Right kidney (tissue), 9 donors: ENCODE data around the gene NOL7.

Experiments used
- DNase-seq: peaks from one replicate; pipeline ENCODE4 v3.0.0-alpha.2; 2016
- long read RNA-seq, 8 donors: transcript quantifications; one replicate each; lab custom pipeline, GENCODE V29; 2026

The NOL7 gene
- long read RNA-seq, donor 1, transcript NOL7-202 (8 exons, 1,184 nt) = major isoform, 47 of 59 reads
- long read RNA-seq, donor 1, transcript NOL7-201 (4 exons, 646 nt) = minor isoform, 6 of 59 reads
- long read RNA-seq, donor 1, partial matches to known transcripts = 6 of 59 reads
- long read RNA-seq, donor 1, other reads (novel, unspliced or antisense) = 0 of 59 reads
- long read RNA-seq, donor 2, transcript NOL7-202 (8 exons, 1,184 nt) = major isoform, 31 of 108 reads
- long read RNA-seq, donor 2, partial matches to known transcripts = 74 of 108 reads
- long read RNA-seq, donor 2, other reads (novel, unspliced or antisense) = 0 of 108 reads
- long read RNA-seq, donor 3, transcript NOL7-202 (8 exons, 1,184 nt) = major isoform, 13 of 35 reads
- long read RNA-seq, donor 3, partial matches to known transcripts = 19 of 35 reads
- long read RNA-seq, donor 3, other reads (novel, unspliced or antisense) = 0 of 35 reads
- long read RNA-seq, donor 4, transcript NOL7-201 (4 exons, 646 nt) = minor isoform, 6 of 48 reads
- long read RNA-seq, donor 4, transcript NOL7-202 (8 exons, 1,184 nt) = major isoform, 25 of 48 reads
- long read RNA-seq, donor 4, partial matches to known transcripts = 16 of 48 reads
- long read RNA-seq, donor 4, other reads (novel, unspliced or antisense) = 0 of 48 reads
- long read RNA-seq, donor 5, transcript NOL7-202 (8 exons, 1,184 nt) = major isoform, 32 of 45 reads
- long read RNA-seq, donor 5, partial matches to known transcripts = 0 of 45 reads
- long read RNA-seq, donor 5, other reads (novel, unspliced or antisense) = 10 of 45 reads
- long read RNA-seq, donor 6, transcript NOL7-202 (8 exons, 1,184 nt) = major isoform, 42 of 59 reads
- long read RNA-seq, donor 6, partial matches to known transcripts = 8 of 59 reads
- long read RNA-seq, donor 6, other reads (novel, unspliced or antisense) = 6 of 59 reads
- long read RNA-seq, donor 7, transcript NOL7-202 (8 exons, 1,184 nt) = major isoform, 54 of 82 reads
- long read RNA-seq, donor 7, partial matches to known transcripts = 19 of 82 reads
- long read RNA-seq, donor 7, other reads (novel, unspliced or antisense) = 6 of 82 reads
- long read RNA-seq, donor 8, transcript NOL7-202 (8 exons, 1,184 nt) = major isoform, 34 of 54 reads
- long read RNA-seq, donor 8, partial matches to known transcripts = 12 of 54 reads
- long read RNA-seq, donor 8, other reads (novel, unspliced or antisense) = 6 of 54 reads

DNA sequence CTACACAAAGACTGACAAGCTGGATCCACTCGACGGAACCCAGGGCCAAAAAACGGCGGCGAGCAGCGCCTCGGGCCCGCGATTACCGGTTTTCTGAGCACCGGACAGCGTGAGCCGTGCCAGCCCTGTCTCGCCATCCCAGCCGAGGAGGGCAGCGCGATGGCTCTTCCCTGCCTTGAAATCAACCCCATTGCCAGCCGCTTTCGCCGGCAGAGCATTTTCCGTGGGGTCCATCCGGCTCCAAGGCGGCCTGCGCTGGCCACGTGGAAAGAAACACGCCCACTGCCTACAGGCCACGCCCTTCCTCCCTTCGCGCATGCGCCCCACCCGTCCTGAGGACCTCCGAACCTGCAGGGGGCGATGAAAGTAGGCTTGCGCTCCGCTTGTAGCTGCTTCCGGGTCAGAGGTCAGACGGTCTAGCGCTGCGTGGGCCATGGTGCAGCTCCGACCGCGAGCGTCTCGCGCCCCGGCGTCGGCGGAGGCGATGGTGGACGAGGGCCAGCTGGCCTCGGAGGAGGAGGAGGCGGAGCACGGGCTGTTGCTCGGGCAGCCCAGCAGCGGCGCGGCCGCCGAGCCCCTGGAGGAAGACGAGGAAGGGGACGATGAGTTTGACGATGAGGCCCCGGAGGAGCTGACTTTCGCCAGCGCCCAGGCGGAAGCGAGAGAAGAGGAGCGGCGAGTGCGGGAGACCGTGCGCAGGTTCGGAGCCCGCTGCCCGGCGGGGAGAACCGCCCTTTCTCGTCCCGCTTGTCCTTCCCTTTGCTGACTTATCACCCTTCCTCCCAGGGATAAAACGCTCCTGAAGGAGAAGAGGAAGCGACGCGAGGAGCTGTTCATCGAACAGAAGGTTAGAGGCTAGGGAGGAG lies at the start of gene NOL7:
Gene NOL7, plus strand, starts transcription at position 410 of the 866 bp plus-strand sequence. Its CDS starts 24 bp downstream, at position 434.
- peak; percentile 99 for DNase-seq

DNA sequence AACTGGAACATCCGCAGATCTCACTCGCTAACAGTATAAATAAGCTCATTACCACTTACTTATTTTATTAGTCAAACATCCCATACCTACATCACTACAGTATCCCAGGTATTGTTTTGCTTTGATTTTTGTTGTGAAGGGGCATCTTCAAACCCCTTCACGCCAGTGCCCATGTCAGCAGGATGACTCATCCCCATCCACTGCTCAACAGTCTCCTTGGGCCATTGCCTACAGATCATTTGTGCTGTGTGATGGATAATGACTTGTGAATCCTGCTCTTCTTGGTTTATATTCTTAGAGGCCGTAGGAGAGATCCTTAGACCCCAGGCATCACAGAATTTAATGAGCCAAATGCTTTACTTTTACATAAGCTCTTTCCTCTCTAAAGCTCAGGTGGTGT lies 49.2 kb upstream of the NOL7 start:
- DNase-seq = no peak

DNA sequence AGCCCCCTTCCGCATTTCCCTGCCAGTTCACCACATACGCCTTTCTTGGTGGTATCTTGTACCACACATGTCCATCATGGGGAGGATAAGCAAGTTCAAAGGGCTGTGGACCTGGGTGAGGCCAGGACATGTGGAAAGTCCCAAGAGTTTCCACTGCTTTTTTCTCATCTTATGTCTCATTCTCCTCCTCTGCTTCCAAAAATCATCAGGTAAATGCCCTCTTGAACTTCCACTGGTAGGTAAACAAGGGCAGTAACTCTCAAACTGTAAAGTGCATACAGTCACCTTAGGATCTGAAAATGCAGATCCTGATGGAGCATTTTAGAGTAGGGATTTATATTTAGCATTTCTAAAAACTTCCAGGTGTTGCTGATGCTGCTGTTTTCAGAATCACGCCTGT lies 48.6 kb upstream of the NOL7 start:
- DNase-seq = no peak

DNA sequence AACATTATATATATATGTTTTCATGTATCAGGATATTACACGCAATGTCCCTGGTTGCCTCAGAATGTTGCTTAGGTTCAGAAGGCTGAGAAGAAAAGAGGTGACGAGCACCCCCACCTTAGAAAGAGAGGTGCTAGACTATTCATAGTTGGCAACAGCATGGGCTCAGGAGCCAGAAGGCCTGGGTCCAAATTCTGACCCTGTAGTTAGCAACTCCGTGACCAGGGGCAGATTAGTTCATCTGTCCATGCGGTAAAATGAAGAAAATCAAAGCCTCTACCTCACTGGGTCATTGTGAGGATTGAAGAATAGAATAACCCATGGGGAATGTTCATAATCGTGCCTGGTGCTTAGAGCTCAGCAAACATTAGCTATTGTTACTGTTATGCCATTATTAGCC lies 46.2 kb upstream of the NOL7 start:
- DNase-seq = no peak

DNA sequence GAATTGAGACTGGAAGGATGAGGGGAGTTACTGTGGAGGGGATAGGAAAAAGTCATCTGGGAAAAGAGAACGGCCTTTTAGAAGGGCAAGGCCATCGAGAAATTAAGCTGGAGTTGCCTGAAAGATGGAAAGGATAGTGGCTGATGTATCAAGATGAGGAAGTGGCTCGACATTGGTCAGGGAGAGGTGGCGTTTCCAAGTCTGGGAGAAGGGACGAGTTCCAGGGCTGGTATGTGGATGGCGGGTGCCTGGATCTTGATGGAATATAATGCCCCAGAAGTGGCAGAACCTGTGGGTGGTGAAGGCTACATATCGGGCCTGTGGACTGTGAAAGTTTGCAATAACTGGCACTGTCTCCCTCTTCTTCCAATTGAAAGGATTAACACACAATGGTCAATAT lies 42.9 kb upstream of the NOL7 start:
- DNase-seq = no peak

DNA sequence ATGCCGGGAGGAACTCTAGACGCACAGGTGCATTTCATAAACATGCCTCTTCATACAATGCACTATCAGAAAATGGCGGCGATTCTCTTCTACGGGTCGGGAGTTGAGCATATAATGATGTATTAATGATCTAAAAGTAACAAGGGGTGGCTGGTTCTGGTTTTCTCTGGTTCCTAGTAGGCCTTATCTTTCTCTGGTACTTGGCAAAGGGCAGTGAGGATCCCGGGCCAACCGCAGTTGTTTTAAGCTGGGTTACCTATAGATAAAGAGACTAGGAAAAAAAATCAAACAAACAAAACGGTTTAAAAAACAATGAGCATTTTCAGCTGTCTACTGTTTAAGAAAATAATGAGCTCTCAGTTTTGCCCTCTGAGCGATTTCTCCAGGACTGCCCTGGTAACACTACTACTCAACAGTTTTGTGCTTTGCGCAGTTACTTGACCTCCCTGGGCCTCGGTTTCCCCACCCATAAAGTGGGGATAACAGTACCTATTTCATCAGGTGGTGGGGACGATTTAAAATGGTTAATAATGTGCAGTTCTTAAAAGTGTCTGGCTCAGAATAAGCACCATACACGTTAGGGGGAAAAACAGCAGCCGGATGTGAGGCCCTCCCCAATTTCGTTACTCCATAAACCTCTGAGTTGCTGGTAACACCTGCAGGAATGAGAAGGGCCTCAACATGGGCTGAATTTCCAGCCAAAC lies 42.0 kb upstream of the NOL7 start:
- DNase-seq = no peak

DNA sequence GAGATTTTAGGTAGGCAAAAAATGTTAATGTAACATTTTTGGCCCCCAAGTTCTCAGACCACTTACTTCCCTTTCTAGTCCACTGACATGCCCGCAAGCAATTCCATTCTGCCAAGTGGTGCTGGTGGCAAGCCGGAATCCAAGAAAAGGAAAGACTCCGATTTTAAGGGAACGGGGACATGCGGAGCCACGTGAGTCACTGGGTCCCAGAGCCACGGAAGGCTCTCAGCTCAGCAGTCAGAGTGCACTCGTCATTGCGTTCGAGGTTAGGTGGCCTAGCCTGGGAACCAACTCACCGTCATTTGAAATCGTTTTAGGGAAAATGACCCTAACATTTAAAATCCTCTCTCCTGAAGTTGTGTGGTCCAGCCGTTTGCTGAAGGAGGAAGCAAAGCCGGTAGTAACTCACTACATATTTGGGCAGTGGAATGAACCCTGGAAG lies 41.4 kb upstream of the NOL7 start:
- DNase-seq = peak; percentile 49

DNA sequence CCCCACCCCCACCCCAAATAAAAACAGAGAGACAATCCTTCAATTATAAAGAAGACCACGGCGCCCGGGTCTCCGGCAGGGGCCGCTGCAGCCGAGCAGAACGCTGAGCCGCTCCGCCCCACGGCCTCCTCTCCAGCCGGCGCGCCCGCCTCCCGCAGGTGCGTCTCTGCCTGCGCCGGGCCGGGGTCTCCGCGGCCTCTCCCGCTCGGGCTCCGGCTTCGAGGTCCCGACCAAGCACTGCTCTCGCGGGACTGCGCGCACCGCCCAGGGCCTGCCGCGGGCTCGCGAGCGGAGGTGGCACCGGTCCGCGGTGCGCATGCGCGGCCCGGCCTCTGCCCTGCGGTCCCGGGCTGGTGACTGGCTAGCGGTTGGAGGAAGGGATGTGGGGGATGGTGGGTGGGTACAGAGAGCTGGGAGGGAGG lies 41.0 kb upstream of the NOL7 start:
- peak; percentile 93 for DNase-seq

DNA sequence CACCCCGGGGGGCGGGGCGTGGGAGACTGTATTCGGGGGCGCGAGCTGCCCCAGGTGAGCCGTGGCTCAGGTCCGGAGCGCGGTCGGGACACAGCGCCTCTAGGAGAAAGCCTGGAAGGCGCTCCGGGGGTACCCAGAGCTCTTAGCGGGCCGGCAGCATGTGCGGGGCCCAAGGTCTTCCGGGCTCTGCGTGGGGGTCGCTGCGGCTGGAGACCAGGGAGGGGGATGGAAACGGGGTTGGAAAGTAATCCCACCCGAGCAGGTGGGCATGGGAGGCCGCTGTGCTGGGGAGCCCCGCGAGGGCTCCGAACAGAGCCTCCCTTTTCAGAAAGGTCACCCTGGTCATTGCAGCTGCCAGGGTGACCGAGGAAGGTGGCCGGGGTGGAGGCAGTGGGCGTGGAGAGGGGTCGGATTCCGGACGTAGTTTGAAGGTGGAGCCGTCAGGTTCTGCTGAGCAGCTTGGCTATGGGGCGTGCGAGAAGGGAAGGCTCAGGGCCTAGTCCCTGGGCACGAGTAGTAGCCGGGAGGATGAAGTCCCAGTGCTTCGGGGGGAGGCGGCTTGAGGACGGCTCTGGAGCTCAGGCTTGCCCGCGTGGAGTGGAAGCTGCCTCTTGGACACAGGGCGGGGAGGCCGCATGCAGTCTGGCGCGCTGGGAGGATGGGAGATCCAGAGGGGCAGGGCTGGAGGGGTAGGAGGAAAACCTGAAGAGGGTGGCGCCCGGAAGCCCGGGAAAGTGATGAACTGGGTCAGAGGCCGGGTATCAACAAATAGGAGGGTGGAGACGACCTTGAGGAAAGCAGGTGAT lies 40.4 kb upstream of the NOL7 start, which contains the start of gene SIRT5:
Gene SIRT5, plus strand, starts transcription at position 31 of the 806 bp plus-strand sequence. CDS start 9,510 bp downstream, outside the sequence.
- peak; percentile 96 for DNase-seq

DNA sequence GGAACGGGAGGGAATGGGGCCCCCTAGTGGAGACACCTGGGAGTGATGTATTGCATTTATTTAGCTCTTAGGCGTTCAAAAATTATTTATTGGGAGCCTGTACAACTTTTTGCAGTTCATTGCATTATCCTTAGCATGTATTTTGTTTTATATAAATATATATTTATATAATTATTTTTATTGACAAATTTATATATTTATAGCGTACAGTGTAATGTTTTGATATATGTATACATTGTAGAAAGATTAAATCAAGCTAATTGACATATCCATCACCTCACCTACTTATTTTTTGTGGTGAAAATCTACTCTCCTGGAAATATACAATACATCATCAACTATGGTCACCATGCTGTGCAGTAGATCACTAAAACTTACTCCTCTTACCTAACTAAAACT lies 39.8 kb upstream of the NOL7 start:
- no peak for DNase-seq

DNA sequence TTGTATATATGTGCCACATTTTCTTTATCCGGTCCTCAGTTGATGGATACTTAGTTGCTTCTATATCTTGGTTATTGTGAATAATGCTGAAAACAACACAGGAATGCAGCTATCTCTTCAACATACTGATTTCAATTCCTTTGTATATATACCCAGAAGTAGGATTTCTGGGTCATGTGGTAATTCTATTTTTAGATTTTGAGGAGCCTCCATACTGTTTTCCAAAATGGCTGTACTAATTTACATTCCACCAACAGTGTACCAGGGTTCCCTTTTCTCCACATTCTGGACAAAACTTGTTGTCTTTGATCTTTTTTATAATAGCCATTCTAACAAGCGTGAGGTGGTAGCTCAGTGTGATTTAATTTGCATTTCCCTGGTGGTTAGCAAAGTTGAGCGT lies 39.1 kb upstream of the NOL7 start:
- DNase-seq = no peak

DNA sequence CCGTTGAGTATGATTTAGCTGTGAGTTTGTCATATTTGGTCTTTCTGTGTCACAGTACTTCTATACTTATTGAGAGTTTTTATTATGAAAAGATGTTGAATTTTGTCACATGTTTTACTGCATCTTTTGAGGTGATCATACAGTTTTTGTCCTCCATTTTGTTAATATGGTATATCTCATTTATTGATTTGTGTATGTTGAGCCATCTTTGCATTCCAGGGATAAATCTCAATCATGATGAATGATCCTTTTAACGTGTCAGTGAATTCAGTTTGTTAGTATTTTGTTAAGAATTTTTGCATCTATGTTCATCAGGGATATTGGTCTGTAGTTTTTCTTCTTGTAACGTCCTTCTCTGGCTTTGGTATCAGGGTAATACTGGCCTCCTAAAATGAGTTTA lies 37.2 kb upstream of the NOL7 start:
- DNase-seq = no peak

DNA sequence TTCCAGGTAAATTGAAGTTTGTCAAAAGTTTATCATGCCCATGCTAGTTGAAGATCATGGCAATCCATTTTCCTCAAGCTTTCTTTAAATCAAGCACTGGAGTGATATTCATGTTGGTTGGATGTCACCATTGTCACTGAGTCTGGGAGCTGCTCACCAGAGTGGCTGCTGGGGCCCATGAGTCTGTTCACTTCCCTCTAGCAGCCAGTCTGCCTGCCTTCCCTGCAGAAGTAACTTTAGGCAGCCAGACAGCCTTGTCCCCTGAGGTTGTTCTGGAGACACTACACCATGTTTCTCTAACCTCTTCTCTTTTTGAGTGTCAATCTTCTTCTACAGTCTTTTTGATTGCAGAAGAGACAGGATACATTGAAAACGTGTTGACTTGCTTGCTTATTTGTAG lies 35.2 kb upstream of the NOL7 start:
- no peak for DNase-seq

DNA sequence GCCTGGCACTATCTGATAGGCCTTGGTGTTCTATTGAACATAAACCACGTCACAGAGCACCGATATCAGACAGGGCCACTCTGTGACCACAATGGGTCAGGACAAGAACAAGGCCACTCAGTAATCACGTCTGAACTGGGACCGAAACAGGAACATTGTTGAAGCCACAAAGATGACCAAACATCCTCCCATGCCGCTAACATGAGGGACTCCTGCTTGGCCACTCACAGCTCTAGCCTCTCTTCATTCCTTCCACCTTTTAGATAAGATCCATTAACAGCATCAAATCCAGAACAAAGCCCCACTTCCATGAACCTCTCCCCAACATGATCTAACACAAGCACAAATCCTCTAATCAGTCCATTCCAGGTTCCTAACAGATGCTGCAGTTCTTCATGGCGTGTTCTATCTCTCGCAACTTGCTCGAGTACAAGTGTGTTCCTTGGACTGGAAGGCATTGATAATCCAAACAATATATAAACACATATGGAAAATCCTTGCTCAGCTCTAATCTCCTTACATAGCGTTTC lies 33.4 kb upstream of the NOL7 start:
- DNase-seq = no peak

DNA sequence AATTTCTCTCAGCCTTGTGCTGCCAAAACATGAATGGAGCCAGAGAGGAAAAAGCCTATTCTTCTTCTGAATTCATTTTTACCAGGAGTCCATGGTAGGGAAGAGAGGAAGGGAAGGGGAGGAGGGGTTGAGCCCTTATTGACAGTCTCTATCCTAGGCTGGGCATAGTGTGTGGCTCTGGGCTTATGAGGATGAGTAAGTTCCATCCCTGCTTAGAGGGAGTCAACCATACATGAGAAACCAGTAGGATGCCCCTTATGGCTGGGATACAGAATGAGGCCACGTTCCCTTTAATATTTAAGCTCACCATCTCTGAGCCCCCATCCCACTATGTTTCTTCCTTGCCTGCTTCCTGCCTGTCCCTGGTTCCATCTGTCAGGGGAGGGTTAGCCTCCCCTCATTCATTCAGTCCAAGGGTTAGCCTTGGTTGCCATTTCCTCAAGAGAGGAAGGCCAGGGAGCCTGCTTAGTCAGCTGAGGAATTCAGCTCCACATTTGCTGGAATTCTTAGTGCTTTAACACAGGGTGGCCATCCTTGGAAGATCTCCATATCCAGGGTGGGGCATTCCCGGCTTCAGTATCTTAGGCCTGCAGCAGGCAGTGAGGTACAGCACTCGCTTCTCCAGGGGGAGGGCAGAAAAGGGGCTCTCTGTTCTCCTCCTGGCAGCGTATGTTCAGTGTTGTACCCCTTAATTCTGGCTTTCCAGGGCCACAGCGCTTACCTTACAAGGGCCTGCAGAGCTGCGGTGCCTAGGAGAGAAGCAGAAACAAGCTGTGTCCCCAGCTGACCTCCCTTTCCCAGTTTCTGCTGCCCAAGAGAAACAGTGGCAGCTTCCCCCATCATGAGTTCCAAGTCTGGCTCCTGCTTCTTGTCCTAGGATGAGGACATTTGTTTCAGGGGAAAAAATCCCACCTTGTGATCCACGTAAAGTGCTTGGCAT lies 28.3 kb upstream of the NOL7 start:
- no peak for DNase-seq

DNA sequence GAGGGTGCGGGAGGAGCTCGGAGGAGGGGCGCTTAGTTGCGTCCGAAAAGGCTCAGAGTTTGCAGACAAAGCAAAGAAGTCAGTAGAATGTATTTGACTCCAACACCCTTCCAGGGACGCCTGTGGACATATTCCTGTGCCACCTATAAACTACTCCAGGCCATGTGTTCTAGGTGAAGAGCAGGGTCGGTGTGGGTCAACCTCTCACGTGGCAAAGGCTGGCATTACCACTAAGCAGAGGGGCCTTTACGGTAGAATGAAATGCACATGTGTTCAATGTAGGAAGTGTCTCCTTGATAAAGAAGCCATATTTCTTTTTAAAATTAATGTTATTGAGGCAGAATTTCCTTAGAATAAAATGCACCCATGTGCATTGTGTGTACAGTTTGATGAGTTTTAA lies 25.3 kb upstream of the NOL7 start:
- no peak for DNase-seq

DNA sequence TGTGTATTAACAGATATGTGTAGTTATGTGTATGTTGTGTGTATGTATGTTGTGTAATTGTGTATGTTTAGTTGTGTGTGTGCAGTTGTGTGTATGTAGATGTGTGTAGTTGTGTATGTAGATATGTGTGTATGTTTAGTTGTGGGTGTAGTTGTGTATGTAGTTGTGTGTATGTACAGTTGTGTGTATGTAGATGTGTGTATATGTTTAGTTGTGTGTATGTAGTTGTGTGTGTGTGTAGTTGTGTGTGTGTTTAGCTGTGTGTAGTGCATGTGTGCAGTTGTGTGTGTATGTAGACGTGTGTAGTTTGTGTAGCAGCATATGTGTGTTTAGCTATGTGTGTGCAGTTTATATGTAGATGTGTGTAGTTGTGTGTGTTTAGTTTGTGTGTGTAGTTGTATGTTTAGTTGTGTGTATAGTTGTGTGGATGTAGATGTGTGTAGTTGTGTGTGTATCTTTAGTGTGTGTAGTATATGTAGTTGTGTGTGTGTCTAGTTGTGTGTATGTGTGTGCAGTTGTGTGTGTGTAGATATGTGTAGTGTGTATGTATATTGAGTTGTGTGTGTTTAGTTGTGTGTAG lies 24.5 kb upstream of the NOL7 start:
- DNase-seq = no peak
